ENCODE results near the gene MRPS9. TPM values are rescaled to one million over a fixed set of nuclear protein-coding genes. Genes with fewer than 3 reads are reported as not detected.

Gene MRPS9
- total RNA-seq, 1 donor, result 17.7 TPM

- TF ChIP-seq CTCF (IDR thresholded peaks at IDR 0.05; ENCODE audit: extremely low read depth, low read depth, low read length), result no peak
- no peaks in the 10 kb centered on the region for H3K9me3 ChIP-seq (ENCODE audit: low read depth, low read length)
- no peak overlapping the region for H3K4me3 ChIP-seq (ENCODE audit: insufficient read depth, low read length)
These were observed 91.9 kb downstream of the MRPS9 start for GRCh38 chr2:105129722-105130232.

GRCh38 chr2:105130546-105130945 is 92.7 kb downstream of the MRPS9 start:
- H3K79me2 ChIP-seq (ENCODE audit: insufficient read depth, low read length), result no peaks in the 10 kb centered on the region
- H3K9me3 ChIP-seq (ENCODE audit: low read depth, low read length), result no peaks in the 10 kb centered on the region
- H3K4me2 ChIP-seq (ENCODE audit: insufficient read depth, low read length), result no peak overlapping the region
- H2AFZ ChIP-seq (ENCODE audit: low read length), result no peak overlapping the region
- no peaks in the 10 kb centered on the region for H4K20me1 ChIP-seq (ENCODE audit: insufficient read depth, low read length)
- no peak overlapping the region for H3K4me3 ChIP-seq (ENCODE audit: insufficient read depth, low read length)
- no peak overlapping the region for H3K27ac ChIP-seq (ENCODE audit: low read depth, low read length)
- H3K4me1 ChIP-seq (ENCODE audit: insufficient read depth, low read length), result no peaks in the 10 kb centered on the region
- DNase-seq (ENCODE audit: insufficient read length, low spot score, missing footprints), result no peak
- TF ChIP-seq CTCF (IDR thresholded peaks at IDR 0.05; ENCODE audit: extremely low read depth, low read depth, low read length), result no peak
- peaks cover 5% of the 10 kb centered on the region for H3K27me3 ChIP-seq (ENCODE audit: insufficient read depth, low read length)
- no peaks in the 10 kb centered on the region for H3K36me3 ChIP-seq (ENCODE audit: insufficient read depth, low read length)

More at GRCh38 chr2:105129722-105130232, 91.9 kb downstream of the MRPS9 start:
- Histone ChIP-seq H3K4me1 (ENCODE audit: insufficient read depth, low read length) (no peaks in the 10 kb centered on the region), H3K36me3 (ENCODE audit: insufficient read depth, low read length) (no peaks in the 10 kb centered on the region), H3K27me3 (ENCODE audit: insufficient read depth, low read length) (peaks cover 12% of the 10 kb centered on the region), H4K20me1 (ENCODE audit: insufficient read depth, low read length) (no peaks in the 10 kb centered on the region), H3K27ac (ENCODE audit: low read depth, low read length) (no peak overlapping the region), H3K4me2 (ENCODE audit: insufficient read depth, low read length) (no peak overlapping the region), H3K79me2 (ENCODE audit: insufficient read depth, low read length) (no peaks in the 10 kb centered on the region), H2AFZ (ENCODE audit: low read length) (no peak overlapping the region)
- DNase-seq (ENCODE audit: insufficient read length, low spot score, missing footprints), result no peak

- Histone ChIP-seq H2AFZ (ENCODE audit: low read length) (no peak overlapping the region), H3K4me1 (ENCODE audit: insufficient read depth, low read length) (no peaks in the 10 kb centered on the region), H3K27ac (ENCODE audit: low read depth, low read length) (no peak overlapping the region), H3K79me2 (ENCODE audit: insufficient read depth, low read length) (no peaks in the 10 kb centered on the region), H3K9me3 (ENCODE audit: low read depth, low read length) (no peaks in the 10 kb centered on the region), H3K36me3 (ENCODE audit: insufficient read depth, low read length) (no peaks in the 10 kb centered on the region), H4K20me1 (ENCODE audit: insufficient read depth, low read length) (no peaks in the 10 kb centered on the region), H3K4me2 (ENCODE audit: insufficient read depth, low read length) (no peak overlapping the region), H3K27me3 (ENCODE audit: insufficient read depth, low read length) (peaks cover 7% of the 10 kb centered on the region), H3K4me3 (ENCODE audit: insufficient read depth, low read length) (no peak overlapping the region)
- no peak for TF ChIP-seq CTCF (IDR thresholded peaks at IDR 0.05; ENCODE audit: extremely low read depth, low read depth, low read length)
- peak; percentile 55 for DNase-seq (ENCODE audit: insufficient read length, low spot score, missing footprints)
These were observed 96.2 kb downstream of the MRPS9 start for GRCh38 chr2:105134081-105134480.

GRCh38 chr2:105135436-105135835 is 97.6 kb downstream of the MRPS9 start:
- no peak overlapping the region for H2AFZ ChIP-seq (ENCODE audit: low read length)
- no peaks in the 10 kb centered on the region for H4K20me1 ChIP-seq (ENCODE audit: insufficient read depth, low read length)
- no peaks in the 10 kb centered on the region for H3K79me2 ChIP-seq (ENCODE audit: insufficient read depth, low read length)
- no peaks in the 10 kb centered on the region for H3K9me3 ChIP-seq (ENCODE audit: low read depth, low read length)
- H3K4me2 ChIP-seq (ENCODE audit: insufficient read depth, low read length), result no peak overlapping the region
- no peak for TF ChIP-seq CTCF (IDR thresholded peaks at IDR 0.05; ENCODE audit: extremely low read depth, low read depth, low read length)
- peaks cover 2% of the 10 kb centered on the region for H3K4me1 ChIP-seq (ENCODE audit: insufficient read depth, low read length)
- no peaks in the 10 kb centered on the region for H3K36me3 ChIP-seq (ENCODE audit: insufficient read depth, low read length)
- H3K4me3 ChIP-seq (ENCODE audit: insufficient read depth, low read length), result no peak overlapping the region
- no peak overlapping the region for H3K27ac ChIP-seq (ENCODE audit: low read depth, low read length)
- peaks cover 7% of the 10 kb centered on the region for H3K27me3 ChIP-seq (ENCODE audit: insufficient read depth, low read length)
- DNase-seq (ENCODE audit: insufficient read length, low spot score, missing footprints), result no peak

All from osteoblast (primary cell).